GM19452 (cell line): ENCODE measurements around the gene SLC16A9.
A peak's percentile ranks its signal among the peaks of the same experiment; 100 is the strongest.
"Not testable (repeated sequence)": the region's sequence is repeated elsewhere in the genome, so short reads cannot be mapped to it uniquely, and the experiment has no call there.

Experiments
- ATAC-seq: cut with Tn5 transposase; IDR thresholded peaks from one replicate; pipeline ENCODE4 v1.9.1; 2021; ENCODE audit not compliant: unreplicated experiment

SLC16A9 gene

GRCh38 chr10:59709395-59710125, at the start of gene SLC16A9:
Gene SLC16A9 (minus strand): TSS chr10:59709850. CDS start chr10:59684291, 25,559 bp downstream.
- ATAC-seq: peak; percentile 85

- no peak for ATAC-seq
Observed at GRCh38 chr10:59757966-59758365, 48.3 kb upstream of the SLC16A9 start.

- no peak for ATAC-seq
Observed at GRCh38 chr10:59754951-59755350, 45.3 kb upstream of the SLC16A9 start.

GRCh38 chr10:59753267-59753666, 43.6 kb upstream of the SLC16A9 start, which contains the start of gene MRLN:
Gene MRLN (minus strand): TSS chr10:59753455.
- no peak for ATAC-seq

GRCh38 chr10:59752278-59752940, 42.8 kb upstream of the SLC16A9 start:
- no peak for ATAC-seq

- no peak for ATAC-seq
Observed at GRCh38 chr10:59750155-59750945, 40.7 kb upstream of the SLC16A9 start.

- ATAC-seq: peak; percentile 60
Observed at GRCh38 chr10:59748834-59749233, 39.2 kb upstream of the SLC16A9 start.

- ATAC-seq: no peak
Observed at GRCh38 chr10:59745163-59745650, 35.6 kb upstream of the SLC16A9 start.

GRCh38 chr10:59744762-59745161, 35.1 kb upstream of the SLC16A9 start:
- ATAC-seq: not testable (repeated sequence)

GRCh38 chr10:59744156-59744555, 34.5 kb upstream of the SLC16A9 start:
- ATAC-seq: not testable (repeated sequence)

- no peak for ATAC-seq
Observed at GRCh38 chr10:59741583-59741982, 31.9 kb upstream of the SLC16A9 start.

- no peak for ATAC-seq
Observed at GRCh38 chr10:59741048-59741447, 31.4 kb upstream of the SLC16A9 start.

- ATAC-seq: no peak
Observed at GRCh38 chr10:59736749-59737148, 27.1 kb upstream of the SLC16A9 start.

GRCh38 chr10:59735296-59735695, 25.6 kb upstream of the SLC16A9 start:
- no peak for ATAC-seq

- no peak for ATAC-seq
Observed at GRCh38 chr10:59734014-59734462, 24.4 kb upstream of the SLC16A9 start.

GRCh38 chr10:59733321-59734013, 23.8 kb upstream of the SLC16A9 start:
- ATAC-seq: not testable (repeated sequence)

- not testable (repeated sequence) for ATAC-seq
Observed at GRCh38 chr10:59732849-59733248, 23.2 kb upstream of the SLC16A9 start.

- ATAC-seq: not testable (repeated sequence)
Observed at GRCh38 chr10:59729167-59729566, 19.5 kb upstream of the SLC16A9 start.

- ATAC-seq: no peak
Observed at GRCh38 chr10:59724098-59724938, 14.7 kb upstream of the SLC16A9 start.

- ATAC-seq: no peak
Observed at GRCh38 chr10:59720377-59720776, 10.7 kb upstream of the SLC16A9 start.
